HG03280 (cell line): ENCODE data around the gene UQCC5.
A peak's percentile ranks its signal among the peaks of the same experiment; 100 is the strongest.

Source experiments
- ATAC-seq: cut with Tn5 transposase; IDR thresholded peaks from one replicate; pipeline ENCODE4 v1.9.1; 2021; ENCODE audit warnings: mild to moderate bottlenecking, moderate library complexity; ENCODE audit not compliant: unreplicated experiment

The UQCC5 gene

GRCh38 chr3:52532838-52533622, 3.4 kb upstream of the UQCC5 start:
- no peak for ATAC-seq

GRCh38 chr3:52533623-52534280, 2.7 kb upstream of the UQCC5 start, which contains the start of gene NT5DC2:
NT5DC2 (minus strand) TSS chr3:52533857; CDS start chr3:52533737, 120 bp downstream.
- peak; percentile 44 for ATAC-seq

GRCh38 chr3:52534281-52535183, 1.9 kb upstream of the UQCC5 start:
- ATAC-seq, result no peak

GRCh38 chr3:52535411-52536111, 844 bp upstream of the UQCC5 start:
- ATAC-seq, result no peak

GRCh38 chr3:52536112-52536368, 365 bp upstream of the UQCC5 start:
- no peak for ATAC-seq

GRCh38 chr3:52537165-52537620, 788 bp downstream of the UQCC5 start:
- no peak for ATAC-seq

- no peak for ATAC-seq
These were observed 1.5 kb downstream of the UQCC5 start for GRCh38 chr3:52537726-52538421.

- no peak for ATAC-seq
These were observed 2.7 kb downstream of the UQCC5 start for GRCh38 chr3:52539010-52539653.

- no peak for ATAC-seq
These were observed 4.6 kb downstream of the UQCC5 start for GRCh38 chr3:52541050-52541449.

GRCh38 chr3:52544937-52545336, 8.5 kb downstream of the UQCC5 start:
- ATAC-seq, result no peak

- no peak for ATAC-seq
These were observed 9.9 kb downstream of the UQCC5 start for GRCh38 chr3:52546111-52546901.

- no peak for ATAC-seq
These were observed 10.7 kb downstream of the UQCC5 start for GRCh38 chr3:52547143-52547542.

- ATAC-seq, result no peak
These were observed 14.7 kb downstream of the UQCC5 start for GRCh38 chr3:52551118-52551517.

GRCh38 chr3:52552089-52552488, 15.7 kb downstream of the UQCC5 start:
- ATAC-seq, result no peak

GRCh38 chr3:52554026-52554755, 17.8 kb downstream of the UQCC5 start:
- ATAC-seq, result no peak

GRCh38 chr3:52555056-52555455, 18.7 kb downstream of the UQCC5 start:
- ATAC-seq, result no peak

- ATAC-seq, result no peak
These were observed 20.9 kb downstream of the UQCC5 start for GRCh38 chr3:52557011-52557960.
